ENCODE results near the gene CCDC171.

Gene CCDC171

DNA sequence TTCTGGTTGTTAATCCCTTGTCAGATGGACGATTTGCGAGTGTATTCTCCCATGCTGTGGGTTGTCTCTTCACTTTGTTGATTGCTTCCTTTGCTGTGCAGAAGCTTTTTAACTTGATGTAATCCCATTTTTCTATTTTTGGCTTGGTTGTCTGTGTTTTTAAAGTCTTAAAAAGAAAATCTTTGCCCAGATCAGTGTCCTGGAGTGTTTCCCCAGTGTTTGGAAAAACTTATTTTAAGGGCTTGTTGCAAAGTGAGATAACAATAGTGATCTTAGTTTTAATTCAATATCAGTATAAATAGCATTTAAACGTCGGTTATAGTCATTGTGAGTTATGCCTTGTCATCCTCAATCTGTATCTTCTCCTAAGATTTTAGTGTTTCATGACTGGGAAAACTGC, 329.5 kb downstream of the CCDC171 start:
- Histone ChIP-seq H3K9me3 (ENCODE audit: insufficient read depth, low read length) (no peaks in the 10 kb centered on the region), H3K27me3 (ENCODE audit: low read length) (no peaks in the 10 kb centered on the region), H3K9ac (ENCODE audit: low read length) (no peak overlapping the region), H3K36me3 (ENCODE audit: low read length) (no peaks in the 10 kb centered on the region), H3K4me2 (ENCODE audit: low read depth, low read length, poor library complexity, severe bottlenecking) (no peak overlapping the region), H3K79me2 (ENCODE audit: insufficient read depth, low read length) (no peaks in the 10 kb centered on the region), H3K27ac (ENCODE audit: low read depth, low read length) (no peak overlapping the region), H4K20me1 (ENCODE audit: low read depth, low read length) (no peaks in the 10 kb centered on the region), H3K9me2 (replicated peaks; ENCODE audit: insufficient read depth, low read length) (no peaks in the 10 kb centered on the region), H3K4me3 (ENCODE audit: insufficient read depth, low read length, poor library complexity, severe bottlenecking) (no peak overlapping the region), H2AFZ (ENCODE audit: low read depth, low read length, severe bottlenecking) (no peak overlapping the region), H3F3A (ENCODE audit: insufficient read depth) (no peaks in the 10 kb centered on the region)
- TF ChIP-seq, protein P1, sequence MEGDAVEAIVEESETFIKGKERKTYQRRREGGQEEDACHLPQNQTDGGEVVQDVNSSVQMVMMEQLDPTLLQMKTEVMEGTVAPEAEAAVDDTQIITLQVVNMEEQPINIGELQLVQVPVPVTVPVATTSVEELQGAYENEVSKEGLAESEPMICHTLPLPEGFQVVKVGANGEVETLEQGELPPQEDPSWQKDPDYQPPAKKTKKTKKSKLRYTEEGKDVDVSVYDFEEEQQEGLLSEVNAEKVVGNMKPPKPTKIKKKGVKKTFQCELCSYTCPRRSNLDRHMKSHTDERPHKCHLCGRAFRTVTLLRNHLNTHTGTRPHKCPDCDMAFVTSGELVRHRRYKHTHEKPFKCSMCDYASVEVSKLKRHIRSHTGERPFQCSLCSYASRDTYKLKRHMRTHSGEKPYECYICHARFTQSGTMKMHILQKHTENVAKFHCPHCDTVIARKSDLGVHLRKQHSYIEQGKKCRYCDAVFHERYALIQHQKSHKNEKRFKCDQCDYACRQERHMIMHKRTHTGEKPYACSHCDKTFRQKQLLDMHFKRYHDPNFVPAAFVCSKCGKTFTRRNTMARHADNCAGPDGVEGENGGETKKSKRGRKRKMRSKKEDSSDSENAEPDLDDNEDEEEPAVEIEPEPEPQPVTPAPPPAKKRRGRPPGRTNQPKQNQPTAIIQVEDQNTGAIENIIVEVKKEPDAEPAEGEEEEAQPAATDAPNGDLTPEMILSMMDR (IDR thresholded peaks at IDR 0.05; ENCODE audit: insufficient read depth, low read length, poor library complexity, severe bottlenecking) = no peak
- no peak for TF ChIP-seq EZH2phosphoT487 (conservative IDR thresholded peaks at IDR 0.05; ENCODE audit: low read length)

DNA sequence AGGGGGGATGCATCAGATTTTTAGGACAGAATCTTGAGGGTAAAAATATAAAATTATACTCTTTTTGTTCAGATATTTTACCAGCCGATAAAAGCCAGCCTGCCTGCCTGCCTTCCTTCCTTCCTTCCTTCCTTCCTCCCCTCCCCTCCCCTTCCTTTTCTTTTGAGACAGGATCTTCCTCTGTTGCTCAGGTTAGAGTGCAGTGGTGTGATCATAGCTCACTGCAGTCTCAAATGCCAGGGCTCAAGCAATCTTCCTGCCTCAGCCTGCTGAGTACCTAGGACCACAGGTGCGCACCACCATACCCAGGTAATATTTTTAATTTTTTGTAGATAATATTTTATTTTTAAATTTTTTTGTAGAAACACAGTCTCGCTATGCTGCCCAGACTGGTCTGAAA, 330.0 kb downstream of the CCDC171 start:
- no peak overlapping the region for H3K27ac ChIP-seq (ENCODE audit: low read depth, low read length)
- H3K4me3 ChIP-seq (ENCODE audit: insufficient read depth, low read length, poor library complexity, severe bottlenecking) = no peak overlapping the region
- no peaks in the 10 kb centered on the region for H3K9me3 ChIP-seq (ENCODE audit: insufficient read depth, low read length)
- H3F3A ChIP-seq (ENCODE audit: insufficient read depth) = no peaks in the 10 kb centered on the region
- H4K20me1 ChIP-seq (ENCODE audit: low read depth, low read length) = no peaks in the 10 kb centered on the region
- no peaks in the 10 kb centered on the region for H3K79me2 ChIP-seq (ENCODE audit: insufficient read depth, low read length)
- no peak overlapping the region for H3K9ac ChIP-seq (ENCODE audit: low read length)
- TF ChIP-seq, protein P1 (IDR thresholded peaks at IDR 0.05; ENCODE audit: insufficient read depth, low read length, poor library complexity, severe bottlenecking) = no peak
- no peak overlapping the region for H3K4me2 ChIP-seq (ENCODE audit: low read depth, low read length, poor library complexity, severe bottlenecking)
- no peak overlapping the region for H2AFZ ChIP-seq (ENCODE audit: low read depth, low read length, severe bottlenecking)
- no peaks in the 10 kb centered on the region for H3K27me3 ChIP-seq (ENCODE audit: low read length)
- no peaks in the 10 kb centered on the region for H3K9me2 ChIP-seq (replicated peaks; ENCODE audit: insufficient read depth, low read length)
- H3K36me3 ChIP-seq (ENCODE audit: low read length) = no peaks in the 10 kb centered on the region

DNA sequence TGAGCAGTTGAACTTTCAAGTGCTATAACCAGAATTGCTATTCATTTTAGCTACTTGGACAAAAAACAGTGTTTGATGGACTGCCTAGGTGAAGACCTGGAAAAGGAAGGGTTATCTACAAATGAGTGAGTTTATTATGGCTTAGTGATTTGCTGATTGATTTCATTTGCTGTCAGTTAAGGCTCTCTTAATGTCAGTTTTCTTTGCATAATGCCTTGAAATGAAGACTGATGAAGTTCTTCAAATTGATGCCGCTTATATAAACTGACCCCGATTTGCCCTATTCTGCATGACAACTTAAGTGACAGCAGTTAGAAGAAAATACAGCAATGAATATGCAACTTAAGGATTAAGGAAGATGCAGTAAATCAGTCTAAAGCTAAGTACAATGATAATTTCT, 332.6 kb downstream of the CCDC171 start:
- no peak overlapping the region for H3K27ac ChIP-seq (ENCODE audit: low read depth, low read length)
- no peak overlapping the region for H3K9ac ChIP-seq (ENCODE audit: low read length)
- no peaks in the 10 kb centered on the region for H3K36me3 ChIP-seq (ENCODE audit: low read length)

More for the DNA sequence above, 332.6 kb downstream of the CCDC171 start:
- no peak overlapping the region for H2AFZ ChIP-seq (ENCODE audit: low read depth, low read length, severe bottlenecking)
- no peaks in the 10 kb centered on the region for H3K27me3 ChIP-seq (ENCODE audit: low read length)
- H3K4me3 ChIP-seq (ENCODE audit: insufficient read depth, low read length, poor library complexity, severe bottlenecking) = no peak overlapping the region
- H3K4me2 ChIP-seq (ENCODE audit: low read depth, low read length, poor library complexity, severe bottlenecking) = no peak overlapping the region
- no peak for TF ChIP-seq EZH2phosphoT487 (conservative IDR thresholded peaks at IDR 0.05; ENCODE audit: low read length)
- TF ChIP-seq, protein P1 (IDR thresholded peaks at IDR 0.05; ENCODE audit: insufficient read depth, low read length, poor library complexity, severe bottlenecking) = no peak
- no peaks in the 10 kb centered on the region for H3F3A ChIP-seq (ENCODE audit: insufficient read depth)
- H3K79me2 ChIP-seq (ENCODE audit: insufficient read depth, low read length) = no peaks in the 10 kb centered on the region
- H3K9me2 ChIP-seq (replicated peaks; ENCODE audit: insufficient read depth, low read length) = no peaks in the 10 kb centered on the region
- no peaks in the 10 kb centered on the region for H4K20me1 ChIP-seq (ENCODE audit: low read depth, low read length)
- no peaks in the 10 kb centered on the region for H3K9me3 ChIP-seq (ENCODE audit: insufficient read depth, low read length)

Data from SU-DHL-6 (cell line).